GM23338 (cell line): ENCODE data around the gene SUSD4. TPM values are rescaled to one million over a fixed set of nuclear protein-coding genes. Genes with fewer than 3 reads are reported as not detected.

ENCODE experiments used
- ATAC-seq: fragments of 200-7000 bp; cut with Tn5 transposase; 3 replicates; pipeline ENCODE4 v1.9.1; 2020
- DNase-seq: peaks from one replicate; pipeline ENCODE4 v3.0.0-alpha.2; 2015; ENCODE audit warnings: low spot score
- H2AFZ ChIP-seq: fragments of 200-600 bp; sonication (generic); 2 replicates; pipeline ENCODE4 v1.8.0; 2016; ENCODE audit warnings: antibody characterized with exemption, mild to moderate bottlenecking, moderate library complexity
- H3F3A ChIP-seq: fragments of 200-600 bp; sonication (generic); replicated peaks from 2 replicates; pipeline ENCODE4 v1.8.0; 2017; ENCODE audit warnings: antibody characterized with exemption, mixed run types, low read depth
- H3K27ac ChIP-seq: fragments of 200-600 bp; sonication (generic); 2 replicates; pipeline ENCODE4 v1.6.1; 2016; ENCODE audit warnings: low read depth
- H3K27me3 ChIP-seq: fragments of 200-600 bp; sonication (generic); 2 replicates; pipeline ENCODE4 v1.8.0; 2016; ENCODE audit warnings: mild to moderate bottlenecking, mixed run types, moderate library complexity; ENCODE audit not compliant: insufficient read depth
- H3K36me3 ChIP-seq: fragments of 200-600 bp; sonication (generic); 2 replicates; pipeline ENCODE4 v1.8.0; 2016; ENCODE audit warnings: mild to moderate bottlenecking; ENCODE audit not compliant: insufficient read depth
- H3K4me1 ChIP-seq: fragments of 200-600 bp; sonication (generic); 2 replicates; pipeline ENCODE4 v1.8.0; 2016; ENCODE audit warnings: mild to moderate bottlenecking, moderate library complexity; ENCODE audit not compliant: insufficient read depth
- H3K4me2 ChIP-seq: fragments of 200-600 bp; sonication (generic); 2 replicates; pipeline ENCODE4 v1.7.1; 2017; ENCODE audit warnings: mixed run types
- H3K4me3 ChIP-seq: fragments of 200-600 bp; sonication (generic); 2 replicates; pipeline ENCODE4 v1.6.1; 2016; ENCODE audit warnings: mixed run types
- H3K79me2 ChIP-seq: fragments of 200-600 bp; sonication (generic); replicated peaks from 2 replicates; pipeline ENCODE4 v1.8.0; 2017; ENCODE audit warnings: mild to moderate bottlenecking; ENCODE audit not compliant: insufficient read depth
- H3K9me2 ChIP-seq: fragments of 200-600 bp; sonication (generic); 2 replicates; pipeline ENCODE4 v1.8.0; 2017; ENCODE audit not compliant: insufficient read depth
- H4K20me1 ChIP-seq: fragments of 200-600 bp; sonication (generic); replicated peaks from 2 replicates; pipeline ENCODE4 v1.8.0; 2017; ENCODE audit warnings: mild to moderate bottlenecking; ENCODE audit not compliant: insufficient read depth
- H3K27ac Mint-ChIP-seq: 2 replicates; pipeline ENCODE4 v1.8.0; 2020; ENCODE audit warnings: inconsistent platforms, mild to moderate bottlenecking, moderate library complexity, mixed read lengths
- H3K27me3 Mint-ChIP-seq: 3 replicates; pipeline ENCODE4 v1.8.0; 2022; ENCODE audit warnings: low read depth, mild to moderate bottlenecking, moderate library complexity, mixed read lengths, inconsistent platforms; ENCODE audit not compliant: insufficient read depth, poor library complexity
- H3K36me3 Mint-ChIP-seq: 3 replicates; pipeline ENCODE4 v1.8.0; 2021; ENCODE audit warnings: low read depth, mild to moderate bottlenecking, inconsistent platforms, moderate library complexity, mixed read lengths
- H3K4me1 Mint-ChIP-seq: 3 replicates; pipeline ENCODE4 v1.8.0; 2020; ENCODE audit warnings: mild to moderate bottlenecking, inconsistent platforms, mixed read lengths
- H3K4me3 Mint-ChIP-seq: 3 replicates; pipeline ENCODE4 v1.8.0; 2021; ENCODE audit warnings: moderate library complexity, mild to moderate bottlenecking, inconsistent platforms, mixed read lengths
- H3K9me3 Mint-ChIP-seq: 3 replicates; pipeline ENCODE4 v1.8.0; 2020; ENCODE audit warnings: moderate library complexity, mild to moderate bottlenecking, inconsistent platforms, mixed read lengths
- CREB1 ChIP-seq: fragments of 250-450 bp; sonication (Bioruptor Pico); IDR thresholded peaks from 2 replicates; pipeline ENCODE4 v1.5.0; 2020; ENCODE audit warnings: low read depth, mild to moderate bottlenecking, moderate library complexity
- EZH2 ChIP-seq: fragments of 200-600 bp; sonication (generic); IDR thresholded peaks from one replicate; pipeline ENCODE4 v1.8.0; 2017; ENCODE audit warnings: antibody characterized with exemption, mild to moderate bottlenecking, low read depth; ENCODE audit not compliant: unreplicated experiment
- EZH2phosphoT487 ChIP-seq: fragments of 200-600 bp; sonication (generic); IDR thresholded peaks from one replicate; pipeline ENCODE4 v1.8.1; 2018; ENCODE audit warnings: antibody characterized with exemption; ENCODE audit not compliant: unreplicated experiment
- JUNB ChIP-seq: IDR thresholded peaks from one replicate; pipeline ENCODE4 v1.6.1; 2016; ENCODE audit warnings: antibody characterized with exemption; ENCODE audit not compliant: unreplicated experiment
- NANOG ChIP-seq: IDR thresholded peaks from 2 replicates; pipeline ENCODE4 v1.6.1; 2016; ENCODE audit warnings: antibody characterized with exemption, borderline replicate concordance
- POLR2AphosphoS5 ChIP-seq: IDR thresholded peaks from 2 replicates; pipeline ENCODE4 v1.6.1; 2016; ENCODE audit warnings: antibody characterized with exemption, low read depth
- STAT1 ChIP-seq: IDR thresholded peaks from one replicate; pipeline ENCODE4 v1.6.1; 2016; ENCODE audit warnings: antibody characterized with exemption; ENCODE audit not compliant: unreplicated experiment
- ZNF114 ChIP-seq: fragments of 250-450 bp; sonication (Bioruptor Pico); IDR thresholded peaks from 2 replicates; pipeline ENCODE4 v1.5.0; 2020; ENCODE audit warnings: mild to moderate bottlenecking, moderate library complexity
- ZNF331 ChIP-seq: fragments of 250-450 bp; sonication (Bioruptor Pico); IDR thresholded peaks from 2 replicates; pipeline ENCODE4 v1.5.0; 2020; ENCODE audit warnings: low read depth, mild to moderate bottlenecking, moderate library complexity
- polyA plus RNA-seq: library from polyadenylated mRNA; unstranded; fragments of >200 nt; fragmentation: Nextera tagmentation; extraction: Ambion mirVana; gene quantifications from 2 replicates; pipeline ENCODE4 v1.2.1, GENCODE V29; 2016
- total RNA-seq: library from RNA; depleted of rRNA; stranded (reverse); fragments of >200 nt; shearing (Covaris generic); gene quantifications from 2 replicates; pipeline ENCODE4 v1.2.3, GENCODE V29; 2014
- TF ChIP-seq, protein P1 (sequence below): fragments of 250-450 bp; sonication (Bioruptor Pico); IDR thresholded peaks from 2 replicates; pipeline ENCODE4 v1.5.0; 2020; ENCODE audit warnings: mild to moderate bottlenecking, moderate library complexity
- TF ChIP-seq, protein P2 (sequence below): IDR thresholded peaks from 2 replicates; pipeline ENCODE4 v1.6.1; 2016; ENCODE audit warnings: antibody characterized with exemption
- TF ChIP-seq, protein P3 (sequence below), 2 experiments: fragments of 200-600 bp in 1 of 2; sonication (generic) in 1 of 2; conservative IDR thresholded peaks; 2 replicates each; pipeline versions ENCODE4 v1.5.1 to v1.6.1; 2016 to 2017; ENCODE audit warnings: antibody characterized with exemption in 2 of 2, low read depth in 2 of 2, mild to moderate bottlenecking in 2 of 2, moderate library complexity in 1 of 2
- TF ChIP-seq, protein P4 (sequence below): IDR thresholded peaks from one replicate; pipeline ENCODE4 v1.6.1; 2018; ENCODE audit warnings: antibody characterized with exemption; ENCODE audit not compliant: unreplicated experiment

Gene SUSD4
- total and polyA plus RNA-seq, 2 experiments from 2014 or later = 2.3 to 3.6 TPM

DNA sequence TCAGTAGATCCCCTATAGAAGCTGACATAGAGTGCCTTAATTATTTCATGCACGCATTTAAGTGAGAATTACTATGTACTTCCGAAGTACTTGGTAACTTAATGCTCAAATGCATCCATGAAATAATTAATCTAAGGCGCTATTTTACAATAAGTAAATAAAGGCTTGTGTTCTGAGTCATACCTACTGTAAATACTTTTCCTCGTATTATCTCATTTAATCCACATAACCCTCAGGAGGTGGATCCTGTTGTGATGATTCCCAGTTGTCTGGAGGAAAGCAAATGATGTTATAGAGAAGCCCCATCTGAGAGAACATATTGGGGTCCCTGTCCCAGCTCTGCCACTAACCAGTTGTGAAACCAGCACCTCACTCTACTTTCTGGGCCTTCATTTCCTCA is 16.4 kb downstream of the SUSD4 start (continued):
- TF ChIP-seq, protein P1, sequence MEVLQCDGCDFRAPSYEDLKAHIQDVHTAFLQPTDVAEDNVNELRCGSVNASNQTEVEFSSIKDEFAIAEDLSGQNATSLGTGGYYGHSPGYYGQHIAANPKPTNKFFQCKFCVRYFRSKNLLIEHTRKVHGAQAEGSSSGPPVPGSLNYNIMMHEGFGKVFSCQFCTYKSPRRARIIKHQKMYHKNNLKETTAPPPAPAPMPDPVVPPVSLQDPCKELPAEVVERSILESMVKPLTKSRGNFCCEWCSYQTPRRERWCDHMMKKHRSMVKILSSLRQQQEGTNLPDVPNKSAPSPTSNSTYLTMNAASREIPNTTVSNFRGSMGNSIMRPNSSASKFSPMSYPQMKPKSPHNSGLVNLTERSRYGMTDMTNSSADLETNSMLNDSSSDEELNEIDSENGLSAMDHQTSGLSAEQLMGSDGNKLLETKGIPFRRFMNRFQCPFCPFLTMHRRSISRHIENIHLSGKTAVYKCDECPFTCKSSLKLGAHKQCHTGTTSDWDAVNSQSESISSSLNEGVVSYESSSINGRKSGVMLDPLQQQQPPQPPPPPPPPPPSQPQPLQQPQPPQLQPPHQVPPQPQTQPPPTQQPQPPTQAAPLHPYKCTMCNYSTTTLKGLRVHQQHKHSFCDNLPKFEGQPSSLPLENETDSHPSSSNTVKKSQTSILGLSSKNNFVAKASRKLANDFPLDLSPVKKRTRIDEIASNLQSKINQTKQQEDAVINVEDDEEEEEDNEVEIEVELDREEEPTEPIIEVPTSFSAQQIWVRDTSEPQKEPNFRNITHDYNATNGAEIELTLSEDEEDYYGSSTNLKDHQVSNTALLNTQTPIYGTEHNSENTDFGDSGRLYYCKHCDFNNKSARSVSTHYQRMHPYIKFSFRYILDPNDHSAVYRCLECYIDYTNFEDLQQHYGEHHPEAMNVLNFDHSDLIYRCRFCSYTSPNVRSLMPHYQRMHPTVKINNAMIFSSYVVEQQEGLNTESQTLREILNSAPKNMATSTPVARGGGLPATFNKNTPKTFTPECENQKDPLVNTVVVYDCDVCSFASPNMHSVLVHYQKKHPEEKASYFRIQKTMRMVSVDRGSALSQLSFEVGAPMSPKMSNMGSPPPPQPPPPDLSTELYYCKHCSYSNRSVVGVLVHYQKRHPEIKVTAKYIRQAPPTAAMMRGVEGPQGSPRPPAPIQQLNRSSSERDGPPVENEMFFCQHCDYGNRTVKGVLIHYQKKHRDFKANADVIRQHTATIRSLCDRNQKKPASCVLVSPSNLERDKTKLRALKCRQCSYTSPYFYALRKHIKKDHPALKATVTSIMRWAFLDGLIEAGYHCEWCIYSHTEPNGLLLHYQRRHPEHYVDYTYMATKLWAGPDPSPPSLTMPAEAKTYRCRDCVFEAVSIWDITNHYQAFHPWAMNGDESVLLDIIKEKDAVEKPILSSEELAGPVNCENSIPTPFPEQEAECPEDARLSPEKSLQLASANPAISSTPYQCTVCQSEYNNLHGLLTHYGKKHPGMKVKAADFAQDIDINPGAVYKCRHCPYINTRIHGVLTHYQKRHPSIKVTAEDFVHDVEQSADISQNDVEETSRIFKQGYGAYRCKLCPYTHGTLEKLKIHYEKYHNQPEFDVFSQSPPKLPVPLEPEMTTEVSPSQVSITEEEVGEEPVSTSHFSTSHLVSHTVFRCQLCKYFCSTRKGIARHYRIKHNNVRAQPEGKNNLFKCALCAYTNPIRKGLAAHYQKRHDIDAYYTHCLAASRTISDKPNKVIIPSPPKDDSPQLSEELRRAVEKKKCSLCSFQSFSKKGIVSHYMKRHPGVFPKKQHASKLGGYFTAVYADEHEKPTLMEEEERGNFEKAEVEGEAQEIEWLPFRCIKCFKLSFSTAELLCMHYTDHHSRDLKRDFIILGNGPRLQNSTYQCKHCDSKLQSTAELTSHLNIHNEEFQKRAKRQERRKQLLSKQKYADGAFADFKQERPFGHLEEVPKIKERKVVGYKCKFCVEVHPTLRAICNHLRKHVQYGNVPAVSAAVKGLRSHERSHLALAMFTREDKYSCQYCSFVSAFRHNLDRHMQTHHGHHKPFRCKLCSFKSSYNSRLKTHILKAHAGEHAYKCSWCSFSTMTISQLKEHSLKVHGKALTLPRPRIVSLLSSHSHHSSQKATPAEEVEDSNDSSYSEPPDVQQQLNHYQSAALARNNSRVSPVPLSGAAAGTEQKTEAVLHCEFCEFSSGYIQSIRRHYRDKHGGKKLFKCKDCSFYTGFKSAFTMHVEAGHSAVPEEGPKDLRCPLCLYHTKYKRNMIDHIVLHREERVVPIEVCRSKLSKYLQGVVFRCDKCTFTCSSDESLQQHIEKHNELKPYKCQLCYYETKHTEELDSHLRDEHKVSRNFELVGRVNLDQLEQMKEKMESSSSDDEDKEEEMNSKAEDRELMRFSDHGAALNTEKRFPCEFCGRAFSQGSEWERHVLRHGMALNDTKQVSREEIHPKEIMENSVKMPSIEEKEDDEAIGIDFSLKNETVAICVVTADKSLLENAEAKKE (CRISPR knock-in tag) = no peak

DNA sequence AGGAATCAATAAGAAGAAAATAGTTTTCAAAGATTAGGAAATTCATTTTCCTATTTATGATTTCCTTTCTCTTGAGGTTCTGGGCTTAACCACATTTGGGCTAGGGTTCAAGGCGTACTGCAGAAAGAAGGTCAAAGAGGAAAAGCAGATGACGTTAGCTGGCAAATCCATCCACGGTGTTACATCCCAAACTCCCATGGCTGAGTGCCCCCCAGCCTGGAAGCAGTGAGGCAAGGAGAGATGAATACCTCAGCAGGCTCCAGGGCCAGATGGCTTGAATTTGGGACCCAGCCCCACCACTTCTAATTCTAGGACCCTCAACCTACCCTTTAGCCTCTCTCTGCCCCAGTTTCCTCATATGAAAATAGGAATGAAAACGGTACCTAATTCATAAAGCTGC is 17.7 kb downstream of the SUSD4 start:
- Histone ChIP-seq H3K4me1 (no peaks in the 10 kb centered on the region), H3F3A (no peaks in the 10 kb centered on the region), H2AFZ (no peak overlapping the region), H3K4me3 (no peak overlapping the region), H4K20me1 (no peaks in the 10 kb centered on the region), H3K27me3 (no peaks in the 10 kb centered on the region), H3K79me2 (no peaks in the 10 kb centered on the region), H3K27ac (no peak overlapping the region), H3K36me3 (no peaks in the 10 kb centered on the region), H3K9me2 (no peaks in the 10 kb centered on the region), H3K4me2 (no peak overlapping the region)
- Mint-ChIP-seq H3K4me3 (no peak overlapping the region), H3K36me3 (no peaks in the 10 kb centered on the region), H3K9me3 (no peaks in the 10 kb centered on the region), H3K4me1 (peaks cover 5% of the 10 kb centered on the region; the same call in 2 of the 3 replicates), H3K27me3 (no peaks in the 10 kb centered on the region), H3K27ac (no peak overlapping the region)
- TF ChIP-seq, protein P2, sequence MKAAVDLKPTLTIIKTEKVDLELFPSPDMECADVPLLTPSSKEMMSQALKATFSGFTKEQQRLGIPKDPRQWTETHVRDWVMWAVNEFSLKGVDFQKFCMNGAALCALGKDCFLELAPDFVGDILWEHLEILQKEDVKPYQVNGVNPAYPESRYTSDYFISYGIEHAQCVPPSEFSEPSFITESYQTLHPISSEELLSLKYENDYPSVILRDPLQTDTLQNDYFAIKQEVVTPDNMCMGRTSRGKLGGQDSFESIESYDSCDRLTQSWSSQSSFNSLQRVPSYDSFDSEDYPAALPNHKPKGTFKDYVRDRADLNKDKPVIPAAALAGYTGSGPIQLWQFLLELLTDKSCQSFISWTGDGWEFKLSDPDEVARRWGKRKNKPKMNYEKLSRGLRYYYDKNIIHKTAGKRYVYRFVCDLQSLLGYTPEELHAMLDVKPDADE = no peak
- TF ChIP-seq, protein P3, sequence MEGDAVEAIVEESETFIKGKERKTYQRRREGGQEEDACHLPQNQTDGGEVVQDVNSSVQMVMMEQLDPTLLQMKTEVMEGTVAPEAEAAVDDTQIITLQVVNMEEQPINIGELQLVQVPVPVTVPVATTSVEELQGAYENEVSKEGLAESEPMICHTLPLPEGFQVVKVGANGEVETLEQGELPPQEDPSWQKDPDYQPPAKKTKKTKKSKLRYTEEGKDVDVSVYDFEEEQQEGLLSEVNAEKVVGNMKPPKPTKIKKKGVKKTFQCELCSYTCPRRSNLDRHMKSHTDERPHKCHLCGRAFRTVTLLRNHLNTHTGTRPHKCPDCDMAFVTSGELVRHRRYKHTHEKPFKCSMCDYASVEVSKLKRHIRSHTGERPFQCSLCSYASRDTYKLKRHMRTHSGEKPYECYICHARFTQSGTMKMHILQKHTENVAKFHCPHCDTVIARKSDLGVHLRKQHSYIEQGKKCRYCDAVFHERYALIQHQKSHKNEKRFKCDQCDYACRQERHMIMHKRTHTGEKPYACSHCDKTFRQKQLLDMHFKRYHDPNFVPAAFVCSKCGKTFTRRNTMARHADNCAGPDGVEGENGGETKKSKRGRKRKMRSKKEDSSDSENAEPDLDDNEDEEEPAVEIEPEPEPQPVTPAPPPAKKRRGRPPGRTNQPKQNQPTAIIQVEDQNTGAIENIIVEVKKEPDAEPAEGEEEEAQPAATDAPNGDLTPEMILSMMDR (conservative IDR thresholded peaks at IDR 0.05; ENCODE audit: low read depth in 2 of 2) = no peak
- TF ChIP-seq ZNF331 (CRISPR knock-in tag) (no peak), EZH2 (no peak), EZH2phosphoT487 (no peak), POLR2AphosphoS5 (no peak), CREB1 (CRISPR knock-in tag) (no peak), ZNF114 (CRISPR knock-in tag) (no peak), STAT1 (no peak), JUNB (no peak), NANOG (no peak)
- TF ChIP-seq, protein P4, sequence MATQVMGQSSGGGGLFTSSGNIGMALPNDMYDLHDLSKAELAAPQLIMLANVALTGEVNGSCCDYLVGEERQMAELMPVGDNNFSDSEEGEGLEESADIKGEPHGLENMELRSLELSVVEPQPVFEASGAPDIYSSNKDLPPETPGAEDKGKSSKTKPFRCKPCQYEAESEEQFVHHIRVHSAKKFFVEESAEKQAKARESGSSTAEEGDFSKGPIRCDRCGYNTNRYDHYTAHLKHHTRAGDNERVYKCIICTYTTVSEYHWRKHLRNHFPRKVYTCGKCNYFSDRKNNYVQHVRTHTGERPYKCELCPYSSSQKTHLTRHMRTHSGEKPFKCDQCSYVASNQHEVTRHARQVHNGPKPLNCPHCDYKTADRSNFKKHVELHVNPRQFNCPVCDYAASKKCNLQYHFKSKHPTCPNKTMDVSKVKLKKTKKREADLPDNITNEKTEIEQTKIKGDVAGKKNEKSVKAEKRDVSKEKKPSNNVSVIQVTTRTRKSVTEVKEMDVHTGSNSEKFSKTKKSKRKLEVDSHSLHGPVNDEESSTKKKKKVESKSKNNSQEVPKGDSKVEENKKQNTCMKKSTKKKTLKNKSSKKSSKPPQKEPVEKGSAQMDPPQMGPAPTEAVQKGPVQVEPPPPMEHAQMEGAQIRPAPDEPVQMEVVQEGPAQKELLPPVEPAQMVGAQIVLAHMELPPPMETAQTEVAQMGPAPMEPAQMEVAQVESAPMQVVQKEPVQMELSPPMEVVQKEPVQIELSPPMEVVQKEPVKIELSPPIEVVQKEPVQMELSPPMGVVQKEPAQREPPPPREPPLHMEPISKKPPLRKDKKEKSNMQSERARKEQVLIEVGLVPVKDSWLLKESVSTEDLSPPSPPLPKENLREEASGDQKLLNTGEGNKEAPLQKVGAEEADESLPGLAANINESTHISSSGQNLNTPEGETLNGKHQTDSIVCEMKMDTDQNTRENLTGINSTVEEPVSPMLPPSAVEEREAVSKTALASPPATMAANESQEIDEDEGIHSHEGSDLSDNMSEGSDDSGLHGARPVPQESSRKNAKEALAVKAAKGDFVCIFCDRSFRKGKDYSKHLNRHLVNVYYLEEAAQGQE = no peak
- DNase-seq (no peak), ATAC-seq (no peak)
